ENCODE measurements around the gene MALSU1. TPM values are rescaled to one million over a fixed set of nuclear protein-coding genes. Genes with fewer than 3 reads are reported as not detected.

Gene MALSU1
- total RNA-seq, 1 donor from 2014 or later = 47.2 TPM

- DNase-seq (ENCODE audit: low spot score, unreplicated experiment) = no peak
- peaks cover 30% of the 10 kb centered on the region for H3K36me3 Mint-ChIP-seq (ENCODE audit: insufficient read depth)
- no peak for TF ChIP-seq CTCF (IDR thresholded peaks at IDR 0.05; ENCODE audit: unreplicated experiment)
- H3K4me1 Mint-ChIP-seq (ENCODE audit: low read depth) = no peaks in the 10 kb centered on the region
- H3K4me3 Mint-ChIP-seq (ENCODE audit: low read depth) = no peak overlapping the region
- no peaks in the 10 kb centered on the region for H3K27me3 Mint-ChIP-seq
- H3K9me3 Mint-ChIP-seq (ENCODE audit: low read depth) = no peaks in the 10 kb centered on the region
- H3K27ac Mint-ChIP-seq = peak overlapping the region; percentile 45
Measured at GRCh38 chr7:23347033-23347681, 48.0 kb downstream of the MALSU1 start.

- H3K36me3 Mint-ChIP-seq (ENCODE audit: insufficient read depth) = peaks cover 25% of the 10 kb centered on the region
- TF ChIP-seq CTCF (IDR thresholded peaks at IDR 0.05; ENCODE audit: unreplicated experiment) = no peak
- peak overlapping the region; percentile 45 for H3K27ac Mint-ChIP-seq
- no peaks in the 10 kb centered on the region for H3K9me3 Mint-ChIP-seq (ENCODE audit: low read depth)
- H3K4me3 Mint-ChIP-seq (ENCODE audit: low read depth) = no peak overlapping the region
- no peaks in the 10 kb centered on the region for H3K4me1 Mint-ChIP-seq (ENCODE audit: low read depth)
- H3K27me3 Mint-ChIP-seq = no peaks in the 10 kb centered on the region
- no peak for DNase-seq (ENCODE audit: low spot score, unreplicated experiment)
Measured at GRCh38 chr7:23347682-23348180, 48.6 kb downstream of the MALSU1 start.

DNA sequence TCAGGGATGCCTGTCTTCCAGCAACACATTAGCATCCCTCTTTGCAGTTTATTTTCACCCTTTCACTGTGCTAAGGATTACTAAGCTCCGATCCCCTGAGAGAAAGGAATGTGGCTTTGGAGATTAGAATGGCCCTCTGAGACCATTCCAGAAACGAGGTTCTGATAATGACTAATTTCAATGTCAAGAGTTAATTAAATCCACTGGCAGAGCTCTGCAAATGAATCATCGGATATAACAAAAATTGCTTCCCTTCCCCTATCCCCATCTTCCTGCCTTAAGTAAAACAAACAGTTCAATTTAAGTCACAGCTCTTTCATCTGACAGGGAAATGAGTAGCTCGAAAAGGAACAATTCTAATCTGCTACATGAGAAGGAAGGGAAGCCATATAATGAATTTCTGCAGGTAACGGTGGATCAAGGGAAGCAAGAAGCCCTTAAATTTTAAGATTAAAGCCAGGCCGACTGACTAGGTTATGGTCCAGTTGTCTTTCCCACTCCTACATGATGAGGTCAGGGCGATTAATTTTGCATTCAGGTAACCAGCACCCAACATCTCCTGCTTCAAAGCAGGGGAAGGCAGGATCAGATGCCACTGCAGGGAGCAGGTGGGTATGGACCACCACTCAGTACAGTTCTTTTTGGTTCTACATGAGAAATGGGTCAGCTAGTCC is 50.5 kb downstream of the MALSU1 start:
- Mint-ChIP-seq H3K27ac (peak overlapping the region; percentile 39), H3K4me1 (ENCODE audit: low read depth) (no peaks in the 10 kb centered on the region), H3K27me3 (no peaks in the 10 kb centered on the region), H3K4me3 (ENCODE audit: low read depth) (no peak overlapping the region), H3K9me3 (ENCODE audit: low read depth) (no peaks in the 10 kb centered on the region), H3K36me3 (ENCODE audit: insufficient read depth) (peaks cover 26% of the 10 kb centered on the region)
- no peak for DNase-seq (ENCODE audit: low spot score, unreplicated experiment)
- TF ChIP-seq CTCF (IDR thresholded peaks at IDR 0.05; ENCODE audit: unreplicated experiment) = no peak

DNA sequence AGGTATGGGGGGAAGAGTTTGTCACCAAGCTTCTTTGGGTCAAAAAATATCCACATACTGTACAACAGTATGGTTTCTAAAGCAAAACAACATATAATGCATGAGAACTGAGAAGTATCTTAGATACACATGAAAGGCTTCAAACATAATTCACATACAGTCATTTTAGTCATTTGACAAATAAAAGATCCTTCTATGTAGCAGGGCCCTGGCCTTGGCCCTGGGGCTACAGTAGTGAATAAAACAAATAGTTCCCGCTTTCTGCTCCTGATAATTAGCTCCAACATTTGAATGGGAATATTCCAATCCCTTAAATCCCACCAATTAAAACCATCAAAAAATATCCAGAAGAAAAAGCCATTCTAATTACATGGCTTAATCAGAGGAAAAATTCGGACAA is 51.3 kb downstream of the MALSU1 start:
- peaks cover 25% of the 10 kb centered on the region for H3K36me3 Mint-ChIP-seq (ENCODE audit: insufficient read depth)
- no peak for TF ChIP-seq CTCF (IDR thresholded peaks at IDR 0.05; ENCODE audit: unreplicated experiment)
- no peaks in the 10 kb centered on the region for H3K4me1 Mint-ChIP-seq (ENCODE audit: low read depth)
- no peaks in the 10 kb centered on the region for H3K27me3 Mint-ChIP-seq
- no peak for DNase-seq (ENCODE audit: low spot score, unreplicated experiment)
- no peaks in the 10 kb centered on the region for H3K9me3 Mint-ChIP-seq (ENCODE audit: low read depth)
- no peak overlapping the region for H3K27ac Mint-ChIP-seq
- no peak overlapping the region for H3K4me3 Mint-ChIP-seq (ENCODE audit: low read depth)

GRCh38 chr7:23353172-23353571 is 54.0 kb downstream of the MALSU1 start:
- no peak for DNase-seq (ENCODE audit: low spot score, unreplicated experiment)
- peaks cover 12% of the 10 kb centered on the region for H3K36me3 Mint-ChIP-seq (ENCODE audit: insufficient read depth)
- no peak overlapping the region for H3K4me3 Mint-ChIP-seq (ENCODE audit: low read depth)
- TF ChIP-seq CTCF (IDR thresholded peaks at IDR 0.05; ENCODE audit: unreplicated experiment) = no peak
- peak overlapping the region; percentile 71 for H3K27ac Mint-ChIP-seq
- peaks cover 7% of the 10 kb centered on the region for H3K4me1 Mint-ChIP-seq (ENCODE audit: low read depth)
- H3K27me3 Mint-ChIP-seq = no peaks in the 10 kb centered on the region
- no peaks in the 10 kb centered on the region for H3K9me3 Mint-ChIP-seq (ENCODE audit: low read depth)
